Ishikawa (cell line): ENCODE results near the gene TEX14.

Source experiments
- CEBPB ChIP-seq: IDR thresholded peaks from 2 replicates; pipeline ENCODE4 v1.6.1; 2012
- CREB1 ChIP-seq: IDR thresholded peaks from 2 replicates; pipeline ENCODE4 v1.6.1; 2012; ENCODE audit warnings: low read depth
- EGR1 ChIP-seq: IDR thresholded peaks from 2 replicates; pipeline ENCODE4 v1.6.1; 2012
- EP300 ChIP-seq: IDR thresholded peaks from 2 replicates; pipeline ENCODE4 v1.6.1; 2012; ENCODE audit warnings: borderline replicate concordance
- FOXM1 ChIP-seq: IDR thresholded peaks from 2 replicates; pipeline ENCODE4 v1.6.1; 2012; ENCODE audit warnings: low read depth, borderline replicate concordance
- NFIC ChIP-seq: IDR thresholded peaks from 2 replicates; pipeline ENCODE4 v1.6.1; 2012
- RAD21 ChIP-seq: IDR thresholded peaks from 2 replicates; pipeline ENCODE4 v1.6.1; 2012; ENCODE audit warnings: low read depth
- TAF1 ChIP-seq: IDR thresholded peaks from 2 replicates; pipeline ENCODE4 v1.6.1; 2012; ENCODE audit warnings: low read depth, mild to moderate bottlenecking
- TCF12 ChIP-seq: IDR thresholded peaks from 2 replicates; pipeline ENCODE4 v1.6.1; 2012; ENCODE audit warnings: low read depth
- TEAD4 ChIP-seq: IDR thresholded peaks from 2 replicates; pipeline ENCODE4 v1.6.1; 2012
- YY1 ChIP-seq: IDR thresholded peaks from 2 replicates; pipeline ENCODE4 v1.6.1; 2012; ENCODE audit warnings: low read depth
- ZBTB7A ChIP-seq: IDR thresholded peaks from 2 replicates; pipeline ENCODE4 v1.6.1; 2012; ENCODE audit warnings: low read depth
- TF ChIP-seq, protein P1 (sequence below): IDR thresholded peaks from 2 replicates; pipeline ENCODE4 v1.6.1; 2012
- TF ChIP-seq, protein P2 (sequence below): IDR thresholded peaks from 2 replicates; pipeline ENCODE4 v1.6.1; 2012; ENCODE audit warnings: low read depth, mild to moderate bottlenecking
- TF ChIP-seq, protein P3 (sequence below): IDR thresholded peaks from 2 replicates; pipeline ENCODE4 v1.6.1; 2012

The TEX14 gene

DNA sequence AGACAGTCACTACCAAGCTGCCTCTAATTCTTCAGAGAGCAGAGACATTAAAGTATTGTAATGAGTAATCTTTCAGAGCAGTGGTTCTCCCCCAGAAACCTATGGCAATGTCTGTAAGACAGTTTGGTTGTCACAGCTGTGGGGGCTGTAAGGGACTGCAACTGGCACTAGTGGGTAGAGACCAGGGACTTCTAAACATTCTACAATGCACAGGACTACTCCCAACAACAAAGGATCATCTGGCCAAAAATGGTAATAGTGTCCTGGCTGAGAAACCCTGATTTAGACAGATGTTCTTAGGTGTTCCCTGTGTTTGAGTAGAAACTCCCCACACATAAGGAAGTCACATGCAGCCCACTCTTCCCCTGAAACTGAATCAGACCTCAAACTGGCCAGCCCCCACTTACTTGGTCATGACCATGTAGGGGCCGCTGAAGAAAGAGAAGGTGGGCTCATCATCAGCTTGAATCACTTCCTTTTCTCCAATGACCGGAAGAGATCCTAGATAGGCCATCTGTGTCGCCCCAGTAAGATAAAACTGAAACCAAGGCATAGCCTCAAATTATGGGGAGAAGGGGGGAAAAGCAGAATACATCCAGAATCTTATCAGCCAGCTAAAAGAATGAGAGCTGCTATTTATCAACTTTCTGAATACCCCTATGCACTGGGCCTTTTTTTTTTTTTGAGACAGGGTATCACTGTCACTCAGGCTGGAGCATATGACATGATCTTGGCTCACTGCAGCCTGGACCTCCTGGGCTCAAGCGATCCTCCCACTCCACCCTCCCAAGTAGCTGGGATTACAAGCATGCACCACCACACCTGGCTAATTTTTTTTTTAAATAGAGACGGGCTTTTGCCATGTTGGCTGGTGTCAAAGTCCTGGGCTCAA is 75.8 kb downstream of the TEX14 start:
- TF ChIP-seq, protein P1, sequence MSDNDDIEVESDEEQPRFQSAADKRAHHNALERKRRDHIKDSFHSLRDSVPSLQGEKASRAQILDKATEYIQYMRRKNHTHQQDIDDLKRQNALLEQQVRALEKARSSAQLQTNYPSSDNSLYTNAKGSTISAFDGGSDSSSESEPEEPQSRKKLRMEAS: no peak
- TF ChIP-seq TCF12 (no peak), FOXM1 (no peak), RAD21 (no peak), CREB1 (no peak), YY1 (no peak), TAF1 (no peak)

DNA sequence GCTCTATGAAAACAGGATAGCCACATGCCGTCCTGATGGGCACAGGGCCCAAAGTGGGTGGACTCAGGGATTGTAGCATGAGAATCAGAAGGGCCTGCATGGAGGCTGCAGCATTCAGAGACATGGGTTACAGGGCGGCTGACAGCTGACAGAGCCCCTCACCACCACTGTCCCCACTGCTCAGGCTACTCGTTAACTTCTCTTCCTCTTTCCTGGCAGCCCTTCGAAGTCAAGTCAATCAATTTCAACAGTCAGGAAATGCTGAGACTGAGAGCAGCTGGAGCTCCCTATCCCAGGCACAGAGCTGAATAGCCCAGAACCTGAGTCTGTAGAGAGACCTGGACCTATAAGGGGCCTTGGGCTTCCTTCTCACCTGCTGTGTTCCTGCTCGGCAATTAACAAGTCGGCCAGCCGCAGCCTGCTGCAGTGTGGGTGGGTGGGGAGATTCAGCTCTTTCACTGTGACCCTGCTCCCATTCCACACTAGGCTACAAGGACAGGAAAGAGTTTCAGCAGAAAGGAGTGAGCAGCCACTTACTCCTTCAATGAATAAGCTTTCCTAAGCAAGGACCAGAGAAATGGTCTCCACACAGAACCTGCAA is 76.9 kb downstream of the TEX14 start:
- TF ChIP-seq TCF12 (no peak), EP300 (no peak), ZBTB7A (no peak), EGR1 (no peak), TAF1 (no peak), CEBPB (no peak), FOXM1 (no peak), YY1 (no peak), CREB1 (no peak), RAD21 (no peak), NFIC (no peak), TEAD4 (no peak)
- TF ChIP-seq, protein P2, sequence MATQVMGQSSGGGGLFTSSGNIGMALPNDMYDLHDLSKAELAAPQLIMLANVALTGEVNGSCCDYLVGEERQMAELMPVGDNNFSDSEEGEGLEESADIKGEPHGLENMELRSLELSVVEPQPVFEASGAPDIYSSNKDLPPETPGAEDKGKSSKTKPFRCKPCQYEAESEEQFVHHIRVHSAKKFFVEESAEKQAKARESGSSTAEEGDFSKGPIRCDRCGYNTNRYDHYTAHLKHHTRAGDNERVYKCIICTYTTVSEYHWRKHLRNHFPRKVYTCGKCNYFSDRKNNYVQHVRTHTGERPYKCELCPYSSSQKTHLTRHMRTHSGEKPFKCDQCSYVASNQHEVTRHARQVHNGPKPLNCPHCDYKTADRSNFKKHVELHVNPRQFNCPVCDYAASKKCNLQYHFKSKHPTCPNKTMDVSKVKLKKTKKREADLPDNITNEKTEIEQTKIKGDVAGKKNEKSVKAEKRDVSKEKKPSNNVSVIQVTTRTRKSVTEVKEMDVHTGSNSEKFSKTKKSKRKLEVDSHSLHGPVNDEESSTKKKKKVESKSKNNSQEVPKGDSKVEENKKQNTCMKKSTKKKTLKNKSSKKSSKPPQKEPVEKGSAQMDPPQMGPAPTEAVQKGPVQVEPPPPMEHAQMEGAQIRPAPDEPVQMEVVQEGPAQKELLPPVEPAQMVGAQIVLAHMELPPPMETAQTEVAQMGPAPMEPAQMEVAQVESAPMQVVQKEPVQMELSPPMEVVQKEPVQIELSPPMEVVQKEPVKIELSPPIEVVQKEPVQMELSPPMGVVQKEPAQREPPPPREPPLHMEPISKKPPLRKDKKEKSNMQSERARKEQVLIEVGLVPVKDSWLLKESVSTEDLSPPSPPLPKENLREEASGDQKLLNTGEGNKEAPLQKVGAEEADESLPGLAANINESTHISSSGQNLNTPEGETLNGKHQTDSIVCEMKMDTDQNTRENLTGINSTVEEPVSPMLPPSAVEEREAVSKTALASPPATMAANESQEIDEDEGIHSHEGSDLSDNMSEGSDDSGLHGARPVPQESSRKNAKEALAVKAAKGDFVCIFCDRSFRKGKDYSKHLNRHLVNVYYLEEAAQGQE: no peak
- TF ChIP-seq, protein P1: no peak
- TF ChIP-seq, protein P3, sequence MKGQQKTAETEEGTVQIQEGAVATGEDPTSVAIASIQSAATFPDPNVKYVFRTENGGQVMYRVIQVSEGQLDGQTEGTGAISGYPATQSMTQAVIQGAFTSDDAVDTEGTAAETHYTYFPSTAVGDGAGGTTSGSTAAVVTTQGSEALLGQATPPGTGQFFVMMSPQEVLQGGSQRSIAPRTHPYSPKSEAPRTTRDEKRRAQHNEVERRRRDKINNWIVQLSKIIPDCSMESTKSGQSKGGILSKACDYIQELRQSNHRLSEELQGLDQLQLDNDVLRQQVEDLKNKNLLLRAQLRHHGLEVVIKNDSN: no peak

DNA sequence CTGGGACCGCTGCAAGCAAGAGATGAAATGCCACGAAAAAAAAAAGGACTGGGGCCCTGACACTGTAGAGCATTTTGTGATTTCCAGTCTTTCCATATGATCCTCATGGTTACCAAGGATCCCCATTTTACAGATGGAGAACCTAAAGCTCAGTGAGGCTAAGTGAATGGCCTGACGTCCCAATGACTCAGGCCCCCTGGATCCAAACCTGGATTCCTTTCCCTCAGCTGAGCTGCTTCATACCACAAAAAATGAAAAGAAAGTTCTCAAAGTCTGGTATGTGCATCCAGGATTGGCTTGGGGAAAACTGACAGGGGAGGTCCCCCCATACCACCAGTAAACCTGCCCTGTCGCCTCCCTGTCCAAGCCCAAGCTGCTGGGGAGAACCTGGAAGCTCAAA is 80.5 kb downstream of the TEX14 start:
- TF ChIP-seq YY1 (no peak), CEBPB (no peak), EGR1 (no peak), TEAD4 (no peak), CREB1 (no peak), ZBTB7A (no peak), EP300 (no peak), NFIC (no peak), RAD21 (no peak), TAF1 (no peak), FOXM1 (no peak), TCF12 (no peak)
- TF ChIP-seq, protein P3: no peak
- TF ChIP-seq, protein P2: no peak
- TF ChIP-seq, protein P1: no peak

DNA sequence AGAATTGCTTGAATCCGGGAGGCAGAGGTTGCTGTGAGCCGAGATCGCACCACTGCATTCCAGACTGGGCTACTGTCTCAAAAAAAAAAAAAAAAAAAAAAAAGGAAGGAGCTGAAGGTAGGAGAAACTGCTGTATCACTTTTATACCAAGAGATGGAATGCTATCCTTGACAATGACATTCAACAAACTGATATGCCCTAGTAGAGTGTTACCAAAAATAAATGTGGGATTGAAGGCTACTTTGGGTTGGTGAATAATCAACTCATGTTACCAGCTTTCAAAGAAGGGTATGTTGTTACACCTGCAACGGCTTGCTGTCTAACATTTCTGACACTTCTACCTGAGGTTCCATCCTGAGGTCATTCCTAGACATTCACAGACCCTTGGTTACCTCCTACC is 84.9 kb downstream of the TEX14 start:
- TF ChIP-seq CEBPB (no peak), NFIC (no peak), TCF12 (no peak), FOXM1 (no peak), EGR1 (no peak), RAD21 (no peak)

DNA sequence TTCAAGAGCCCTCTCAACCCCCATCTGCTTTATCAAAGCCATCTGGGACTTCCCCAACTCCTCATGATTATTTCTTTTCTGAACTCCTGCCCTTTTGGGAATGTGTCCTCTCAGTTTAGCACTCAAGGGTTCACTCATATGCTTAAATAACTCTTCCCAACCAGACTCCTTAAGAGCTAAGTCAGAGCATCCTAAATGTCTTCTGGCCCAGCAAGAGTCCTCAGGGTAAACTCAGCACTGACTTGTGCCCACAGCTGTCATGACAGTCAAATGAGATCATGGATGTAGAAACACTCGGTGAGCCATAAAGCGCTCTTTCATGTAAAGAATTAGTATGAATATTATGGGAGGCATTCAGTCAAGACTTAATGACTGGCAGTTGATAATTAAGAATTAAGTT is 85.9 kb downstream of the TEX14 start:
- no peak for TF ChIP-seq TEAD4
- TF ChIP-seq, protein P1: no peak
